HUDEP-2 (cell line): Measurements from ENCODE around the gene BPGM.

Experiments
- DNase-seq, 76 experiments: peaks; one replicate each; lab custom pipeline; 2025; ENCODE audit not compliant: unreplicated experiment in 76 of 76; lab: John Stamatoyannopoulos, UW

Gene BPGM

GRCh38 chr7:134714470-134715205 lies 68.0 kb downstream of the BPGM start:
- DNase-seq: no peak

DNA sequence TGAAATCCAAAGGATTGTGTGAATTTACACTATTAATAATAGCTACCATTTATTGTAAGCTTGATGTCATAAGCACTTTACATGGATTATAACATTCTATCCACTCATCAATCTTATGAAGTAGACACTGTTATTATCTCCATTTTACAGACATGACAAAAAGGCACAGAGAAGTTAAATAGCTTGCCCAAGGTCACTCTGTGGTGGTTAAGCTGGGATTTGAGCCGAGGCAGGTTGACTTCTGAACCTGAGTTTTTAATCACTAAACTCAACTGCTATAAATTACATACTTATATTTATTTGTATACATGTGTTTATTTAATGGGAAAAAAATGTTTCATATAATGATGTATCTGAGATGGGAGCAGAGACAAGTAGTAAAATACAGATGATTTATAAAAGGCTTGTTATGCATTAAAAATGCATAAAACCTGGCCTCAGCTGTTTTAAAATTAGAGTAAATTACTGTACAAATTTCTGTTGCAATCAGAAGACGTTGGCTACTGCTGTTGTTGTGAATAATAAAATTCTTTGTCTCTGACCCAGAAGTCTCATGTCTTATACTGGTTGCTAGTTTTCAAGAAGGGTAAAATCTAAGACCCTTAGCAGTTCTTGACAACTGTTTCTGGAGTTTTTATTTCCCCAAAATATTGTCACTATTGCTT lies 71.7 kb downstream of the BPGM start:
- DNase-seq: no peak

DNA sequence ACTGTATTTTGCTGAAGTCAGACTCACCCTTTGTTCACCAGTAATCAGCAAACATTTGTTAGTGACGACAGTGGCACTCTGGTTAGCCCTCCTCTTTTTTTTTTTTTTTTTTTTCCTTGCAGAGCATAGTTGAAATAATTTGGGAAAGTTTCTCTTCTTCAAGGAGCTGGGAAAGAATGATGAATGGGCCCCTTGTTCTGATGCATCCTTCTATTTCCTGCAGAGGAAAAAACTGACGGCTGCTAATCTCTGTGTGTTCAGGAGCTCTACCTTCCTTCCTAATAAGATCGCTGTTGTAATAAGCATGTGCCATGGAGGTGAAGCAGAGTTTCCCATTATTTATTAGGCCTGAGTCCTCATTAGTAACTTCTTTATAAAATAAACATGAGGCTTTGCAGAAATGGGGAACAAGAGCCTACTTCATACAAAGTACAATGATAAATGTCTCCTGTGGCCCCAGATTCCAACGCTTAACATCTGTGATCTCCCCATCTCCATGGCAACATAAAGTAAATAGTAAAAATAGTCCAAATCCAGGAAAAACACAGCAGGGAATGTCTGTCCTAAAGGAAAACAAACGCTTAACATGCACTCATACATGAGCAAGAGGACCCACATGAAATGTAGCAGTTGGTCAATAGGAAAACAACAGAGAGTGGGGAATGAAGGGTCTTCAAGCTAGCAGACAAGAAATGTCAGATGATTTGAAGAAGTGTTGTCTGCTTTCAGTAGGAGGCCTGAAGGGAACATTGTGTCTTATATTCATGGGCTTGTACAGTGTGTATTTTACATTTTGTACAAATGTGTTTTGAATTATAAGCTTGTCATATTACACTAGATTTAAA lies 73.7 kb downstream of the BPGM start:
- no peak for DNase-seq

- no peak for DNase-seq
Measured at GRCh38 chr7:134721171-134721570, 74.5 kb downstream of the BPGM start.

- DNase-seq: no peak
Measured at GRCh38 chr7:134722786-134723322, 76.2 kb downstream of the BPGM start.

DNA sequence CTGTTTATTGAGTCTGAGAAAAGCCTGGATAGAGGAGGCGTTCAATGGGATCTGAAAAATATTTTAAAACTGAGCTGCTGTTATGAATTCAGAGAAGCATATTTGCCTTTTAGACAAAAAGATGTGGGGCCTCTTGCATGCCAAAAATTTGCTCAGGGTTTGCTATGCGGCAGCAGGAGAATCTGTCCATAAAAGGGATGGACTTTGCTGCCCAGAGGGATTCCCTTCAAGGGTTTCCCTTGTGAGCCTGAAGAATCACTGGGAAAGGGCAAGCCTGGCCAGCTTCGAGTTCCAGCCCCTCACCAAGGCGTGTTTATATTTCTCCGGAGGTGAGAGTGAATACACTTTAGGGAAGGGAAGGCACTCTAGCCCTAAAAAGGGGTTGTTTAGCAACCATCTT lies 77.2 kb downstream of the BPGM start:
- no peak for DNase-seq

DNA sequence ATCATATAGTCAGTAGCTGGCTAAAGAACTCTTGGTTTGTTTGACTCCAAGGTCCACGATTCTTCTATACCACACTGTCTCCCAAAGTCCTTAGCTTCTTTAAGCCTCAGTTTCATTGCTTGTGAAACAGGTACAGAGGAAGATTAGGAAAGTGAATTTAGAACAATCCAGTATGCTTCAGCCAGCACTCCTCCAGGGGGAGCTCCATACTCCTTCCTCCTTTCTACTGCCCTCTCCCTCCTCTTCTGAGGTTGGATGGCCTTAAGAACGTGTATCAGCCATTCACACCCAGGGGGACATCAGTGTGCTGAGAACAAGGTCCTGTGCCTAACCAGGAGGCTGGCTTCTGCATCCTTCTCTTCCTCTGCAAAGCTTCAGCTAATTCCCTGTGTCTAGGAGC lies 78.0 kb downstream of the BPGM start:
- DNase-seq: peak in 8 of 76 experiments; percentile 0 to 43 (median 13)

DNA sequence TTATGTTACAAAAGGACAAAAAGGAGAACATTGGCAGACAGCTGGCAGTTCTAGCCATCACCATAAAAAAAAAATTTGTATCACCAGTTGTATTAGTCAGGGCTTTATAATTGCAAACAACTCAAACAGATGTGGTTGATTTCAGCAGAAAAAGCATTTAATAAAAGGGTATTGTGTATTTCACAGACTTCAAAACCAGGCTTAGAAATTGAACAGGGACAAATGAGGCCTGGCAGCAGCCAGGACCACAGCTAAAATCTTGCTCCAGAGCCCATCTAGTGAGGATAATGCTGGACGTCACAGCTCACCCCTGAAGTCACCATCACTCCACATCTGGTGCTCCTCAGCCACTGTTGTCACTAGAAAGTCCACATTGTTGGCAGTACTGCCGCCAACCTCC lies 79.9 kb downstream of the BPGM start:
- DNase-seq: no peak

DNA sequence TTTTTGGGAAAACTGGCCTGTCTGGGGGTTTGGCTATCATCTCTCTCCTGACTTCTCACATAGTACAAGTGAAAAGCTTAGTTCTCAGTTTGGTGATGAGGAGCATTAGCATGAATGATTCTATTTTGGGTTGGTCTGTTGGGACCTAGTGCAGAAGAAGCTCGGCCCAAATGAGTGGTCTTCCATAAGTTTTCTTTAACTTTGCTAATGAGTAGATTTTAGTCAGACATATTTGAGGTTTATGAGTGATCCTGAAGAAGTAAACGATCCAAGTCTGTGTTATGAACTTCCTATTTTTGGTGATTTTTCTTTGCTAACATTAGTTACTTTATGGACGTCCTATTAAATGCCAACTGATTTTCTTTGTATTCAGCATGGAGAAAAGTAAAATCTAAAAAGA lies 81.1 kb downstream of the BPGM start:
- DNase-seq: no peak
